GM19023 (cell line): ENCODE measurements around the gene NET1.

Experiments used
- ATAC-seq: cut with Tn5 transposase; IDR thresholded peaks from one replicate; pipeline ENCODE4 v1.9.1; 2021; ENCODE audit warnings: mild to moderate bottlenecking, moderate library complexity; ENCODE audit not compliant: unreplicated experiment

NET1 gene

DNA sequence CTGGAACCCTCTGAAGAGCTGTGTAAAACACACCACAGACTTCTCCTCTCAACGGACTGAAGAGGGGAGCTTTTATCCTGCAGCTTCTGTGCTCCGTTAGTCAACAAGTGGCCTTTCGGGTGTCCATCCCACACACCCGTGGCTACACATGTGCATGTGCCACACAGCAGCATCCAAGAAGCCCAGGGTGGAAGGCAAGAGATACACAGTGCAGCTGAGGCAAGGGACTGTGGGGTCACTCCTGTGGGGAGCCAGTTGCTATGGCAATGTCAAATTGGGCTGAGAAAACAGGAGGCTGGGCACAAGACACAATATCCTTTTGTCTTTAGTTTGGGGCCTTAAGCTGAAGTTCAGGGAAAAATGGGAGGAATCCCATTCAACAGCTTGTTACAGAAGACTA lies 28.7 kb downstream of the NET1 start:
- ATAC-seq = no peak

DNA sequence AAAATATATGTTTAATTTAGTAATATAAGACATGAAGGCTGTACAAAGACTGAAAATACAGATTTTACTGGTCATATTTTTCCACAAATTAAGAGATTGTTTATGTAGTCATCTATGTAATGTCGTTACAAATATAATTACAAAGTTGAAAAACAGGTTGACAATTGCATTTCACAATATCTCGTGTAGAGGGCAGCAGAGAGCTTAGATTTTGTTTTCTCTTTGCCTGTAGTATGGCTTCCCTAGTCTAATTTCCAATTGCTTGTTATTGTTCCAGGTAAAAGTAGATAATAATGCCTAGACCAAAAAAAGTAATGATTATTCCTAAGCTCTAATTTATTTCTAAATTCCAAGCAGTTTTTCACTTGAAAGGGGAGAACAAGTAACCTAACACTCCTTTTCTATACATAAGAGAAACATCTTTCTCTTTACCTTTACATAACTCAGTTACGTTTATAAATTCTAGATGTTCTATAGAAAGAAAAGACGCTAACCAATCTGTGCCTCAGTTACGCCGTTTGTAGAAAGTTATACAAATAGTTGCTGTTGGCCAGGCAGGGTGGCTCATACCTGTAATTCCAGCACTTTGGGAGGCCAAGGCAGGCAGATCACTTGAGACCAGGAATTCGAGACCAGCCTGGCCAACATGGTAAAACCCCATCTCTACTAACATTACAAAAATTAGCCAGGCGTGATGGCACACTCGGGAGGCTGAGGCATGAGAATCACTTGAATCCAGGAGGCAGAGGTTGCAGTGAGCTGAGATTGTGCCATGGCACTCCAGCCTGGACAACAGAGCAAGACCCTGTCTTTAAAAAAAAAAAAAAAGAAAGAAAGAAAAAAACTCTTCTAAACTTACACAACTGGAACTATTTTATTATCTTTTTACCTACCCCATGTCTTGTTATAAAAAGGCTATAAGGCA lies 30.0 kb downstream of the NET1 start:
- ATAC-seq = no peak

DNA sequence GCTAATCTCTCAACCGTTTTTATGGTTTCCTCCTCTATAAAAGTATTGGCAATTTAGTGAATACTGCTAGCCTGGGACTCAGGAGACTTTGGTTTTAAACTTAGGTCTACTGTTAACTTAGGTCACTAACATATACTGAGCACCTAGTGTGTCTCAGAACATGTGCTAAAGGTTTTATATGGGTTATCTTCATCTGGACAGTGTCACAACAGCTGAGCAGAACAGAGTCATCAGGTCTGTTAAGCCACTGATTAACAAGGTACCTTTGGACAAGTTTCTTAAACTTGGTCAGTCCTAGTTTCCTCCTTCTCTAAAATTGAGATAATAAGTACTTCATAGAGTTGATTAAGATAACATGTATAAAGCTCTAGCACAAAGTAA lies 30.6 kb downstream of the NET1 start:
- peak; percentile 20 for ATAC-seq

DNA sequence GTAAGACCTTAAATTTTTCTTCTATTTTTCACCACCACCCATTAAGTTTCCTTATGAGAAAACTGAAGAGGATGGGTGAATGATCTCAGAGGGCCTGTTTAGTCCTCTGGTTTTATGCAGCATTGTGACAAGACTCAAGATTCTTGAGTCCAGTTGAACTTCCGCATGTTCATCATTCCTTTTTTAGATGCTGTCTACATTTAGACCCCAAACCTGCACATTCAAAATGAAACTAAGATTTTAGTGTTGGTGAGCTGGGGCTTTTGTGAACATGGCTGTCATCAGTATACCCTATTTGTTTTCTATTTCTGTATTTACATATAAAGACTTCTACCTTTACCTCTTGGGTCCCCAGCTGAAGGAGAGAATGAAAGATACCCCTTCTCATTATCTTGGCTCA lies 31.1 kb downstream of the NET1 start:
- ATAC-seq = peak; percentile 76

DNA sequence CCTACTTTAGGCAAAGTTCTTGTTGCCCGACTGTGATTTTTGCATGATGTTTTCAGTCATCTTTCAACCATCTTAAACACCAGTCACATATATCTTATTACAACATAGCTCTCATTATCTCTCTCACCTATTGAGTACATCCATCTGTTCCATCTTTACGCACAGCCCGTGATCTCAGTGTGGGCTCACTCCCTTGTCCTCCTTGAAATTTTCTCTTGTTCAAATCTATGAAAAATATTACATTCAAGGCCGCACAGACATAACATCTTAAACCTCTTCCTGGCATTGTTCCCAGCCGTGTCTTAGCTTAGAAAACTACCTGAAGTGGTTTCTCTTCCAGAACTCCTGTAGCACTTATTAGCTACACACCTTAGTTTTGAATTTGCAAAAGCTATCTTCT lies 32.6 kb downstream of the NET1 start:
- no peak for ATAC-seq

DNA sequence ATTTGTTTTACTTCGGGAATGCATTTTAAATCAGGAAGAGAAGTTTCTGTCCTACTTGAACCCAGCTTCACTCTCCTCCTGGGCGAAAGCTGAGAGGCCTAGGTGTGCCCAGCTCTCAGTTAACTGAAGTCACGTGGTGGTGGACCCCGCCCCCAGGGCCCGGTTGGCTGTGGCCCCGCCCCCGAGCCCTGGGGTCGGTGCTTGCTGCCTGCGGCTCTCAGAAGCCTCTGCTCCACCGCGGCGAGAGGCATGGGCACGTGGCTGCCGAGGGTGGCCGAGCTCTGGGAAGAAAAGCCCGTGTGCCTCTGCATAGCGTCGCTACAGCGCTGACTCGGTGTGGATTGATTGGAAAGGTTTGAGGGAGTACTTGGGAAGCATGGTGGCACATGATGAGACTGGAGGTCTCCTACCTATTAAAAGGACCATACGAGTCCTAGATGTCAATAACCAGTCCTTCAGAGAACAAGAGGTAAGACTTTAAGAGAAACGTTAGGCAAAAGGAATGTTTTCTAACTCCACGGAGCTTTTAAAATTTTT lies 34.1 kb downstream of the NET1 start:
- ATAC-seq = peak; percentile 36

DNA sequence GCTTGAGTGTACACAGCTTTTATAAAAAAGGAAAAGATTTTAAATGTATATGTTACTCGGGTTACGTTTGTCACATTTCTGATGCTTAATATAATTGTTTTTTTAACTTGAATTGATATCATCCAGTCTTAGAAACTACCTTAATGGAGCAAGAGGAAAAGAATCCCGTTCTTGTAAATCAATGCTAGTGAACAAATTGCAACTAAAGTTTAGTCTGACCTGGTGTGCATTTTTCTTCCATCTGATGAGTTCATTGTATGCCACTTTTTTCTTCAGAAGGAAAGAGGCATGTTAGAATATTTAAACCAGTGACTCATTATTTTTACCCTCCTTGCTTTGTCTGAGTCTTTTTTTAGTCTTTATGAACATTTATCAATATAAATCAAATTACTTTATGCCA lies 34.7 kb downstream of the NET1 start:
- no peak for ATAC-seq

DNA sequence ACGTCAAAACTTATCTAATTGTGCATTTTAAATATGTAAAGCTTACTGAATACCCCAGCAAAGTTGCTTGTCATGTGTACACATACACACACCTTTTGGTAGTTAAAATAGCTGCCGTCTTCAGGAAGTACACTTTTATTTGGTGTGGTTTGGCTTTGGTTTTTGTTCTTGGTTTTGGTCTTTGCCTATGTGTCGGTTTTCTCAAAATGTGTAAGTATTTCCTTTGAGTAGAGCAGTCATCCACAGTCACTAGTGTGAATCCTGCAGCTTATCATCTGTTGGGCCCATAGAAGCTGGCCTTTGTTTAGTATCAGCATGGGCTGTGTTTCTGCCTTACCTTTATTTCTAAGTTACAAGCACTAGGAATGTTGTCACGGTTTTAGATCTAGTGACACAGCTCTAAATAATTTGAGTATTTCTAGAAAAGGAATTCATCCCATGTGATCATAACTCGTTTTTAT lies 35.3 kb downstream of the NET1 start:
- ATAC-seq = peak; percentile 47

DNA sequence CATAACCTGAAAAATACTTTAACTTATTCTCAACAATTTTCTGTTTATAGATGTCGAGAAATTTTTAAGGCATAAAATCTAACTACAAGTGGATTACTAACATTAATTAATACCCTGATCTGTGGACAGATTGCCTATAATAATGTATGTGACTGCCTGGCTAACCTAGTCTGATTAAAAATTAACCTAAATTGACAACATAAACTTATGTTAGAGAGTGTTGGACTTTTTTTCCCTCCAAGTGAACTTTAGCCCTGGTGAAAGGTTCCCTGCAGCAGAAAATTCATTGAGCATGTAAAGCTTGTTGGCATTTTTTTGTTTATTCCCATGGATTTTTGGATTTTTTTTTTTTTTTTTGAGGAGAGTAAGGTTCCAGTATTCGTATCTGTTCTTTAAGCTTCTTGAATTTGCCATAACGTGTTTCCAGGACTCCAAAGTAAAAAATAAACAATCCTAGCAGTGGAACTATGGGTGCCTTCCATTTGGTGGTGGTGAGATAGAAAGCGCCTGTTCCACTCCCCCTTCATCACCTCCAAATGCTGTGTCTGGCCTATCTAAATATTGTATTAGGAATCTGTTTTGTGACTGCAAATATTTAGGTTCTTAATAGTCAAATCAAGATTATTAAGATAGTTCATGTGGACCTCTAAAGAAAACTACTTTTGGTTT lies 36.1 kb downstream of the NET1 start:
- no peak for ATAC-seq

DNA sequence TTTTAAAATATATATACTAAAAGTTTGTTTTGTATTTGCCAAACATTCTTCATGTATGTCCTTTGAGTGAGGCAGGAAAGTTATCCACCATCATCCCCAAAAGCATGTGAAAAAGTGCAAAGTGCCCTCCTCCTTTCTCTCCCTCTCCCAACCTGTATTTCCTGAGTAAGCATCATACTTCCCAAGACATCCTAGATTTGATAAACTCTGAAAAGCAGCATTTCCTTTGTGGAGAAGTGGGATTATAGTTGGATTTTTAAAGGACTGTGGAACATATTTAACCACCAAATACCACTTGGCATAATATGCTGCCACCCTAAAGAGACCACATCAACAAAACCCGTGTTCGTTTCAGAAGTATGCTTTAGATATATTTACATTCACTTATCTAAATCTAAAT lies 36.9 kb downstream of the NET1 start:
- no peak for ATAC-seq

DNA sequence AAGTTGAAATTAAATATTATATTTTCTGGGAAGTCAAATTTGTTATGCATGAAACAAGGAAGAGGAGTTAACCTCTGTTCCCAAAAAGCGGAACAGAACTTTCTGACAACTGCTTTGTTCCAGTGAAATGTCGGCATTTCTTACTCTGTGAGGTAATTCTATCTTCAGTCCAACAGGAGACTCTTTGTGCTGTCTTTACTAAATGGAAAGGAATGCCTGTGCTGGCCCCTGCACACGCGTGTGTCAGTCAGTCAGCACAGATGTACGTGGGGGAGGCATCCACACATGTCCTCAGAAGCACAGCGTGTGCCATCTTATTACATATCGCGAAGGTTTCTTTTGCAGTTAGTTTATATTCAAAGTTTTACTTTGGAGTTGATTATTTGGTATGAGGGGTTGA lies 37.5 kb downstream of the NET1 start:
- no peak for ATAC-seq

DNA sequence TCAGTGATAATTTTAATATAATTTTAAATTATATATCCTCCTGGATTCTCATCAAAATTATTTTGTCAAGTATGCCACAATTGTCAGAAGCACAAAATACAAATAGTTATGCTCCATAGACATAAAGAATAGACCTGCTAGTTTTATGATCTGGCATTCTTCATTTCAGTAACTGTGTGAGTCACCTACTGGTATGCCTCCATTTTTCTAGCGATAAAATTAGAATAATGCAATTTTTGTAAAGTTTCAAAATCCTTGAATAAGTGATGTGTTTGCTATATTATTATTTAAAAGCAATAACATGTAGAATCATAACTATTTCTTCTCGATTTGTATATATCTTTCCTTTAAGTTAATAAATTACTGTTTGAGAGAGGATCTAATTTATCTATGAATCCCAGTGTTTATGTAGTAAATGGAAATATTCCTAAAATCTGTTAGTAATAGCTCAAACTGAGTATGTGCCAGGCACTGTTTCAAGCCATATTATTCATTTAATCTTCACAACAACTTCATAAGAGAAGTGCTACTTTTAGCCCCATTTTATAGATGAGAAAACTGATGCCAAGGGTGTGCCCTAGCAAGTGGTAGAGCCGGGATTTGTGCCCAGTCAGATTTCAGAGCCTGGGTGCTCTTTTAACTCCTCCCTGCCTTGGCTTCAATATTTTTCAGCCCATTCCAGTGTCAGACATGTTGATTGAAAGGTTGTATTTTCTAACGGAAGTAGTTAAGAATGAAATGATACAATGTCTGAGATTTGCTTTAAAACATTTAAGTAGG lies 38.4 kb downstream of the NET1 start:
- ATAC-seq = no peak

DNA sequence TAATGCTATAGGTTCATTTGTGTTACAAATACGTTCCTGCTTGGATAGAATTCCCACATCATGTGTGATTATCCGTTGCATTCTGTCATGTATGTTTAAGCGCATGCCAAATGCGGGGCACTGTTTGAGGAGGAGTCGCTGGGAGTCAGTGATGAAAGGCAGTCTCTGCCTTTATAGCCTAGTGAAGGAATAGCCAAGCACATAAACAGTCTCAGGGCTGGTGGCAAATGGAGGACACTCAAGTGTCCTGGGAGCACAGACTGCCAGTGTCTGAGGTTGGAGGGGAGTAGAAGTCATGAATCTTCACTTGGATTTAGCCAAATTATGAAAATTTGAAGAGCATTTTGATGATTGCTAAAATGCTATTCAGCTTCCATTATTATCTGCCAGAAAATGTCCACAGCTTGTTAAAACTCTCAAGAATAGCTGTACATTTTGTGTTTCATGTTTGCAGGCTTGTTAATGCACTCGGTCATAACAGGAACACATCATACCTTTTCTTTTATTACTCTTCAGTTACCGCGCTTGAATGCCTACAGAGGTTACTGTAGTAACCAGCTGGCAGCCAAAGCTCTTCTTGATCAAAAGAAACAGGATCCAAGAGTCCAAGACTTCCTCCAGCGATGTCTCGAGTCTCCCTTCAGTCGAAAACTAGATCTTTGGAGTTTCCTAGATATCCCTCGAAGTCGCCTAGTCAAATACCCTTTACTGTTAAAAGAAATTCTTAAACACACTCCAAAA lies 41.6 kb downstream of the NET1 start:
- no peak for ATAC-seq

DNA sequence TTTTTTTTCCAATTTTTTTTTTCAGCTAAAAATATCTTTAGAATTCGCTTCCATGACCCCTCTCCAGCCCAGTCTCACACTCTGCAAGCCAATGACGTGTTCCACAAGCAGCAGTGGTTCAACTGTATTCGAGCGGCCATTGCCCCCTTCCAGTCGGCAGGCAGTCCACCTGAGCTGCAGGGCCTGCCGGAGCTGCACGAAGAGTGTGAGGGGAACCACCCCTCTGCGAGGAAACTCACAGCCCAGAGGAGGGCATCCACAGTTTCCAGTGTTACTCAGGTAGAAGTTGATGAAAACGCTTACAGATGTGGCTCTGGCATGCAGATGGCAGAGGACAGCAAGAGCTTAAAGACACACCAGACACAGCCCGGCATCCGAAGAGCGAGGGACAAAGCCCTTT lies 44.2 kb downstream of the NET1 start:
- ATAC-seq = no peak

DNA sequence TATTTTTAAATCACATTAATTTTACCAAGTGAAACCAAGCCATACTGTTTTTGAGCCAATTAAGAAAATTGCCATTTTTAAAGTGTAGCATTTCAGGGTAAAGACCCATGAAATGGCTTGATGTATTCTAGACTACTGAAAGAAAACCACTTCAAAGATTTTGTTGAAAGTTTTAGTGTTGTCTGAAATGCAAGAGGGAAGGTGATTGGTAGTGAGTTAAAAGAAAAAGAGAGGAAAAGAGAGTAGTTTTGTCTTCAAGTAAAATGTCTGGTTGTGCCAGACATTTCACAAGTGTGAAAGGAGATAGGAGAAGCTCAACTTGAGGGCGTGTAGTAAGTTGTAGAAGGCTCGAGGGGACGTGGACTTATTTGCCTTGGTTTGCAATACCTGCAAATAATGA lies 45.4 kb downstream of the NET1 start:
- ATAC-seq = no peak

DNA sequence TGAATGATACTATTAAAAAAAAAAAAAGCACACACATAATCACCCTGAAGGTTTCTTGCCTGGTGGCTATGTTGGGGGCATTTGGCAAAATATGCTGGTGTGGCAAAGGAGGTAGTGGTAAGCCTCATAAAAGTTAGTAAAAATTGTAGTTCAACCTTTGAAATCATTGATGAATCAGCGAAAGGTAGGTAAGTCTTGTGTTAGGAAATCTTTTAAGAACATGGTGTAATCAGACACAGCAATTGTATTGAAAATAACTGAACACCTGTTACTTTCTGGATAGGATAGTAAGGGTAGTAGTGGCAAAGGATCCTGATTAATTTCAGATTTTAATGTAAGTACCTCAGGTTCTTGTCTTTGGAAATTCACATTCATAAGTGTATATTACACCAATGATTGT lies 46.1 kb downstream of the NET1 start:
- ATAC-seq = no peak

DNA sequence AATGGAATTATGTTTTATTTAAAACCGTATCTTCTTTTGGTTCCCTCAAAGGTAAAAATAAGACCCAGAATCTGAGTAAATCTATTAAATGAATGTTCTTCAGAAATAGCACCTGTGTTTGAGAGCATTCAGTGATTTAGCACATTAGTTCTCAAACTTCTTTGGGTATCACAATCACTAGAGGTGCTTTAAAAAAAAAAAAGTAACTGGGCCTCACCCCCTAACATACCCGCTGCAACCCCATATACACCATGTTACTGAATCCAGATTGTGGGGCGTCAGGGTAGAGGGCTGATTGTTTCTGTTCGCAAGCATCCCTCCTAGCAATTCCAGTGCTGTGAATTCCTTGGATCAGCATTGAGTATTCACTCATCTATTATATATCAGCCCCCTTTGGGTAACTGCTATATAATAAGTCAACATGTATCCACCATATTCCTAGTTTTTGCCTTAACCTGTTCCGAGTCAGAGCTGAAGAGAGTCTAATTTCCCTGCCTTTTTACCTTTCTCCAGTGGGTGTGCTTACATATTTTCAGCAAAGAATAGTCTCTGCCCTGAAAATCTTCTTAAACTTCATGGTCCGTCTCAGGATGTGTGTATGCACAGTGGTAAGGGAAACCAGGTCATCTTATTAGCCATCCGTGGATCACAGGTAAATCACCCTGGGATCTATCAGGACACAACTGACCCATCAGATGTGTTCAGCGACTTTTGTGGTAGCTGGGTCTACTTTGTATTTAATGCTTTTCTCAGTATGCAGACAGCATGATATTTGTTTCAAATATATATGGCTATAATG lies 46.8 kb downstream of the NET1 start:
- ATAC-seq = no peak

DNA sequence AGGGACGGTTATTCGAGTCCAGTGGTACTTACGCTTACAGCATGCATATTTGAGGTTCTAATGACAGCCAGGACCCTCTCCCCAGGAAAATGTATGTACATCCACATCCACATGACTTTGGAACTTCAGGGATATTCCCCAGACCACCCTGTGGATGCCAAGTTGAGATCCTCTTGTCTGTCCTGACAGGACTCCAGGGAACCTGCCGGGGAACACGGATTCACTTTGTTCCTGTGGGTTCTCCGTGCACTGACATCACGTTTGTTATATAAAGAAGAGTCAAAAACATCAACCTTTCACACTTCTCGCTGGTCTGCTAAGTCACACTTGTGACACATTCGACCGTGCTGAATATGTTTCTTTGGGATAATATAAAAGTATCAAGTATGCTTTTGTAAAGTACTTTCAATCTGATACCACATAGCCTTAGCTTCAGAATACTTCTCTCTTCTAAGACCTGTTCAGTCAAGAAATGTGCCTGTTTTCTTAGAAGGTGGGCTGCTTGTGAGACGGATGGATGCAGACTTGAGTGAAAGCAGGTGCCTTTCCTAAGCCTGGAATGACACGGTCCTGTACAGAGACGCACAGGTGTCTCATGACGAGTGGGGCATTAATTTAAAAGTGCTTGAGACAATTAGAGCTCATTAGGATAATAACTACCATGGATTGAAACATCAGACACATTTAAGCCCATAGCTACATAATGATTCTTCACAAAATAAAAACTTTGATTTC lies 48.3 kb downstream of the NET1 start:
- no peak for ATAC-seq

DNA sequence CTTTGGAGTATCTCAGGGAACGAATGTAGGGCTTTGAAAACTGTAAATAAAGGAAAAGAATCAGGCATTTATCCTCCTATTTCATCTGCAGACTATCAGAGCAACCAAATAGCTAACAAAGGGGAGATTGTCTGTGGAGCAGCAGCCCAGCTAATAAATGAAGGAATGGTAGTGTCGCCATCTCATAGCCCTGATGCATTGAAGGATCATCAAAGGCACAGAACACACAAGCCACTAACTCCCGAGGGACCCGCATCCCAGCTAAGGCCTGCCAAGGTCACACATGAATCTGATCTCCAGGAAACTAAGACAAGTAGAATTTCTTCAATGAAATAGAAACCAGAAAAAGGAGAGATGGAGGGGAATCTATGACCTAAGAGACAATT lies 48.8 kb downstream of the NET1 start:
- no peak for ATAC-seq
